HCT116 (cell line): Measurements from ENCODE around the gene NUP50. TPM values are rescaled to one million over a fixed set of nuclear protein-coding genes. Genes with fewer than 3 reads are reported as not detected.

Experiments
- ATAC-seq: fragments of 200-7000 bp; cut with Tn5 transposase; 2 replicates; pipeline ENCODE4 v1.9.1; 2020; ENCODE audit warnings: mild to moderate bottlenecking, moderate library complexity
- BruUV-seq: library from RNA; stranded (reverse); fragments of 400-500 nt; replicated peaks from 2 replicates; lab custom pipeline; 2021; lab: Mats Ljungman, UMichigan
- CTCF ChIA-PET: fragments of 300-600 bp; sonication (Branson Sonifier 250); formaldehyde crosslinking; loops from one replicate; lab custom pipeline; 2021; ENCODE audit warnings: antibody characterized with exemption; lab: Charles Lee
- POLR2A ChIA-PET: fragments of 300-600, 350-600 bp; sonication (Branson Sonifier 250); formaldehyde crosslinking; loops from one replicate; lab custom pipeline; 2021; ENCODE audit warnings: antibody characterized with exemption; lab: Charles Lee
- RAD21 ChIA-PET, 2 experiments: fragments of 300-600 bp; sonication (Branson Sonifier 250); formaldehyde crosslinking; loops; one replicate each; lab custom pipeline; 2023; ENCODE audit warnings: low total read pairs in 2 of 2; ENCODE audit not compliant: uncharacterized antibody in 2 of 2, unreplicated experiment in 2 of 2, low non-redundant PET in 1 of 2; lab: Charles Lee
- DNase-seq: peaks from one replicate; pipeline ENCODE4 v3.0.0-alpha.2; 2010; ENCODE audit warnings: low read depth, low spot score
- H2AFZ ChIP-seq: fragments of 200-600 bp; shearing (Covaris generic), sonication (generic); 2 replicates; pipeline ENCODE4 v1.6.1; 2017; ENCODE audit warnings: low read depth, mixed run types, mixed read lengths, antibody characterized with exemption, low read length; ENCODE audit not compliant: poor library complexity, severe bottlenecking
- H3K27ac ChIP-seq: 2 replicates; pipeline ENCODE4 v1.5.1; 2012; ENCODE audit warnings: low read depth, low read length
- H3K27me3 ChIP-seq: fragments of 200-600 bp; sonication (generic); 2 replicates; pipeline ENCODE4 v1.6.1; 2016; ENCODE audit warnings: mixed run types, low read length, mixed read lengths; ENCODE audit not compliant: insufficient read depth
- H3K36me3 ChIP-seq, 2 experiments: fragments of 200-500 bp in 1 of 2; fragments of 200-600 bp in 1 of 2; sonication (Bioruptor generic) in 1 of 2; sonication (generic) in 1 of 2; 2 replicates each; pipeline versions ENCODE4 v1.5.1 to v1.6.1; 2014 to 2016; ENCODE audit warnings: low read length in 2 of 2, inconsistent platforms in 1 of 2, mixed read lengths in 1 of 2, mixed run types in 1 of 2; ENCODE audit not compliant: insufficient read depth in 2 of 2, control insufficient read depth in 1 of 2
- H3K4me1 ChIP-seq, 2 experiments: fragments of 200-600 bp in 1 of 2; sonication (generic) in 1 of 2; 2 replicates each; pipeline versions ENCODE4 v1.5.1 to v1.6.1; 2012 to 2017; ENCODE audit warnings: low read length in 2 of 2, inconsistent platforms in 1 of 2, mild to moderate bottlenecking in 1 of 2, mixed read lengths in 1 of 2, mixed run types in 1 of 2, moderate library complexity in 1 of 2; ENCODE audit not compliant: insufficient read depth in 2 of 2, control insufficient read depth in 1 of 2
- H3K4me2 ChIP-seq: fragments of 200-600 bp; sonication (generic); 2 replicates; pipeline ENCODE4 v1.6.1; 2017; ENCODE audit warnings: mixed run types, low read length, mixed read lengths
- H3K4me3 ChIP-seq, 2 experiments: fragments of 200-600 bp in 1 of 2; sonication (generic) in 1 of 2; replicated peaks in 1 of 2; 2 replicates each; pipeline ENCODE4 v1.5.1; 2011 to 2016; ENCODE audit warnings: low read length in 2 of 2, control low read depth in 1 of 2, low read depth in 1 of 2, mild to moderate bottlenecking in 1 of 2, mixed read lengths in 1 of 2, mixed run types in 1 of 2
- H3K79me2 ChIP-seq: fragments of 200-600 bp; sonication (generic); 2 replicates; pipeline ENCODE4 v1.6.1; 2017; ENCODE audit warnings: mild to moderate bottlenecking, mixed run types, low read length, moderate library complexity, mixed read lengths; ENCODE audit not compliant: insufficient read depth
- H3K9ac ChIP-seq: fragments of 200-600 bp; sonication (generic); 2 replicates; pipeline ENCODE4 v1.6.1; 2016; ENCODE audit warnings: low read length, mixed read lengths
- H3K9me2 ChIP-seq: fragments of 200-600 bp; sonication (generic), shearing (Covaris generic); 2 replicates; pipeline ENCODE4 v1.6.1; 2017; ENCODE audit warnings: mixed run types, mild to moderate bottlenecking, moderate library complexity; ENCODE audit not compliant: insufficient read depth
- H3K9me3 ChIP-seq, 2 experiments: fragments of 200-500 bp in 1 of 2; fragments of 200-600 bp in 1 of 2; sonication (Bioruptor generic) in 1 of 2; sonication (generic) in 1 of 2; 2 replicates each; pipeline ENCODE4 v1.6.1; 2014 to 2017; ENCODE audit warnings: low read length in 2 of 2, mixed read lengths in 2 of 2, inconsistent platforms in 1 of 2, low read depth in 1 of 2, mild to moderate bottlenecking in 1 of 2, mixed run types in 1 of 2, moderate library complexity in 1 of 2; ENCODE audit not compliant: control insufficient read depth in 1 of 2, insufficient read depth in 1 of 2
- H4K20me1 ChIP-seq: fragments of 200-600 bp; sonication (generic), shearing (Covaris generic); 2 replicates; pipeline ENCODE4 v1.6.1; 2017; ENCODE audit warnings: mixed run types, mild to moderate bottlenecking, moderate library complexity; ENCODE audit not compliant: insufficient read depth
- ATF3 ChIP-seq: IDR thresholded peaks from 2 replicates; pipeline ENCODE4 v1.6.1; 2012
- CEBPB ChIP-seq: IDR thresholded peaks from 2 replicates; pipeline ENCODE4 v1.6.1; 2012; ENCODE audit warnings: low read depth
- EGR1 ChIP-seq: IDR thresholded peaks from 2 replicates; pipeline ENCODE4 v1.6.1; 2012; ENCODE audit warnings: low read depth
- ELF1 ChIP-seq: IDR thresholded peaks from 2 replicates; pipeline ENCODE4 v1.6.1; 2012; ENCODE audit warnings: low read depth, borderline replicate concordance
- EZH2 ChIP-seq: fragments of 200-600 bp; sonication (generic); IDR thresholded peaks from 2 replicates; pipeline ENCODE4 v1.6.1; 2017; ENCODE audit warnings: antibody characterized with exemption, mixed run types
- EZH2phosphoT487 ChIP-seq: fragments of 200-600 bp; IDR thresholded peaks from 2 replicates; pipeline ENCODE4 v1.6.1; 2018; ENCODE audit warnings: antibody characterized with exemption, borderline replicate concordance
- FOSL1 ChIP-seq: IDR thresholded peaks from 2 replicates; pipeline ENCODE4 v1.6.1; 2012; ENCODE audit warnings: low read depth
- POLR2A ChIP-seq: IDR thresholded peaks from 2 replicates; pipeline ENCODE4 v1.7.0; 2011; ENCODE audit warnings: borderline replicate concordance; ENCODE audit not compliant: insufficient read depth, insufficient read length; ENCODE audit errors: extremely low read depth
- POLR2AphosphoS5 ChIP-seq: IDR thresholded peaks from 2 replicates; pipeline ENCODE4 v1.6.1; 2011; ENCODE audit warnings: mild to moderate bottlenecking, low read depth, low read length, moderate library complexity
- SIN3A ChIP-seq: IDR thresholded peaks from 2 replicates; pipeline ENCODE4 v1.6.1; 2012; ENCODE audit warnings: low read depth
- SP1 ChIP-seq: IDR thresholded peaks from 2 replicates; pipeline ENCODE4 v1.6.1; 2012; ENCODE audit warnings: low read depth
- TCF7L2 ChIP-seq: IDR thresholded peaks from 2 replicates; pipeline ENCODE4 v1.7.0; 2011; ENCODE audit warnings: borderline replicate concordance, inconsistent platforms; ENCODE audit not compliant: insufficient read depth, insufficient read length; ENCODE audit errors: extremely low read depth
- YY1 ChIP-seq: IDR thresholded peaks from 2 replicates; pipeline ENCODE4 v1.6.1; 2011; ENCODE audit warnings: low read length, low read depth, moderate library complexity, mild to moderate bottlenecking; ENCODE audit not compliant: insufficient replicate concordance; ENCODE audit errors: extremely low read depth
- ZBTB33 ChIP-seq: IDR thresholded peaks from 2 replicates; pipeline ENCODE4 v1.6.1; 2011; ENCODE audit warnings: mild to moderate bottlenecking, low read length, moderate library complexity; ENCODE audit not compliant: insufficient replicate concordance; ENCODE audit errors: extremely low read depth
- ZNF274 ChIP-seq: fragments of 200-500 bp; sonication (Bioruptor generic); IDR thresholded peaks from 2 replicates; pipeline ENCODE4 v1.6.1; 2014; ENCODE audit warnings: mild to moderate bottlenecking, low read depth, low read length, inconsistent platforms
- intact Hi-C: fragments of 100-400 bp; cut with micrococcal nuclease; formaldehyde crosslinking; loops from 2 replicates; pipeline ENCODE4 v1.10.0; 2022
- total RNA-seq: library from RNA; stranded (reverse); gene quantifications from one replicate; pipeline ENCODE4 v1.2.1, GENCODE V29; 2021; ENCODE audit not compliant: unreplicated experiment

The NUP50 gene
- total RNA-seq, 1 experiment from 2014 or later: 102 TPM

- TF ChIP-seq ELF1: no peak
Measured at GRCh38 chr22:45227645-45228400, 64.1 kb downstream of the NUP50 start (continued).

- Histone ChIP-seq H4K20me1 (no peaks in the 10 kb centered on the region), H3K79me2 (peaks cover 9% of the 10 kb centered on the region)
- RAD21 ChIA-PET: no interaction called here
Measured at GRCh38 chr22:45228401-45228754, 64.7 kb downstream of the NUP50 start.

More at GRCh38 chr22:45228401-45228754, 64.7 kb downstream of the NUP50 start:
- no peaks in the 10 kb centered on the region for H3K4me1 ChIP-seq
- no peak overlapping the region for H3K4me3 ChIP-seq
- BruUV-seq: no TSS peak
- no peaks in the 10 kb centered on the region for H3K27me3 ChIP-seq
- no peak for TF ChIP-seq EGR1
- TF ChIP-seq ZBTB33: no peak
- no peak for TF ChIP-seq CEBPB
- TF ChIP-seq EZH2: no peak
- TF ChIP-seq EZH2phosphoT487: no peak
- TF ChIP-seq YY1: no peak
- no peak for TF ChIP-seq ZNF274
- no peak for TF ChIP-seq POLR2A
- TF ChIP-seq ATF3: no peak
- no peak for TF ChIP-seq TCF7L2
- TF ChIP-seq POLR2AphosphoS5: no peak
- no peak for TF ChIP-seq FOSL1
- no peak for TF ChIP-seq SP1
- TF ChIP-seq SIN3A: no peak
- TF ChIP-seq, all 23 proteins: peak for 0
- Histone ChIP-seq H3K9me2 (no peaks in the 10 kb centered on the region), H2AFZ (no peak overlapping the region), H3K9ac (no peak overlapping the region), H3K9me3 (no peaks in the 10 kb centered on the region), H3K27ac (no peak overlapping the region), H3K36me3 (no peaks in the 10 kb centered on the region), H3K4me2 (no peak overlapping the region)
- no peak for ATAC-seq
- no peak for DNase-seq
- CTCF ChIA-PET: no interaction called here
- POLR2A ChIA-PET: no interaction called here
- intact Hi-C loops: no loop called here
